GM15510 (cell line): ENCODE measurements around the gene ATP6V1E1.

Source experiments
- POLR2A ChIP-seq: IDR thresholded peaks from 3 replicates; pipeline ENCODE4 v1.6.1; 2011; ENCODE audit warnings: borderline replicate concordance; ENCODE audit not compliant: insufficient read length; ENCODE audit errors: extremely low read depth

Gene ATP6V1E1

DNA sequence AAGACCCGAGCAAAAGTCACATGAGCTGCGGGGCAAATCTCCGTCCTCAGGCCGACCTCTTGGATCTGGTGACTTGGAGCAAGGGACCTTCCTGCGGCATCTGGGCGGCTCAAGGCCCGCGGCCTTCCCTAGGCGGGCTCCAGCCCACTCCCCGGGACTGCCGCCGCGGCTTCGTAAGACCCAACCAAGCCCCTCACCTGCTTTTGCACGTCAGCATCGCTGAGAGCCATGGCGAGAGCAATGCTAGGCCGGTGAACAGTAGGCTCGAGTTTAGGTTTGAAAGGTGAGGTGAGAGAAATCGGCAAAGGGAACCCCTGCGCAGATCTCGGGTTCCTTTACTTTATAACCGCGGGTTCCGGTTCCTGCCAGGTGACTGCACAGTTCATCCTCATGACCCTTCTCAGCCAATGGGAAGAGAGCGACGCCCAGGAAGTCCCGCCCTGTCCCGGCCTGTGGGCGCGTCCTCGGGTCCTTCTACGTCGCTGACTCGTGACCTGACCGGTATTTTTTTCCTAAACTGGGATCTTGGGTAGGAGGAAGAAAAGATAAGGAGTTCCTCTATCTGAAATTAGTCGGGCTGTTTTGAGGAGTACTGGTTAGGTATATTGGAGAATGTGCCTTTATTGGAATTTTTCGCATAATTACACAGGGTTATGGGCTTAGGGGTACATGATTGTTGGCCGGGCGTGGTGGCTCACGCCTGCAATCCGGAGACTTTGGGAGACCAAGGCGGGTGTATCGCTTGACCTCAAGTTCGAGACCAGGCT, at the start of gene ATP6V1E1:
ATP6V1E1 (minus strand) TSS at position 344 of the 767 bp plus-strand sequence; CDS start at position 230, 114 bp downstream.
- peak; percentile 71 for TF ChIP-seq POLR2A

DNA sequence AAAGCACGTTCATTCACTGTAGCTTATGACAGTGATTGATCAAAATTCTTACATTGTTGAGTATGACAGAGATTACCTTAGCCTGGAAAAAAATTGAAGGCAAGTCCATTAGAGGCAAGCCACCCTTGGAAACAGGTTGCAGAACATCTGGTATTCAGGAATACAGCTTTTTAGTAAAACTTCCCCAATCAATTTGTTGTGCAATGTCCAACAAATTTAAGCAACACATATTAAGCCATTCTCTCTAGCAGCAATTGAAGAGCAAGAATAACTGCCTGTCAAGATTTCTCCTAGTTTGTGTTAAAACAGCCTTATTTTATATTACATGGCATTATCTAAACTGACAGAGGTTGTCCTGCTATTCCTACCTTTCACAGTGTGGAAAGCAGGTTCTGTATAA, 47.0 kb upstream of the ATP6V1E1 start:
- TF ChIP-seq POLR2A: no peak

GRCh38 chr22:17674152-17674551, 45.6 kb upstream of the ATP6V1E1 start:
- no peak for TF ChIP-seq POLR2A

DNA sequence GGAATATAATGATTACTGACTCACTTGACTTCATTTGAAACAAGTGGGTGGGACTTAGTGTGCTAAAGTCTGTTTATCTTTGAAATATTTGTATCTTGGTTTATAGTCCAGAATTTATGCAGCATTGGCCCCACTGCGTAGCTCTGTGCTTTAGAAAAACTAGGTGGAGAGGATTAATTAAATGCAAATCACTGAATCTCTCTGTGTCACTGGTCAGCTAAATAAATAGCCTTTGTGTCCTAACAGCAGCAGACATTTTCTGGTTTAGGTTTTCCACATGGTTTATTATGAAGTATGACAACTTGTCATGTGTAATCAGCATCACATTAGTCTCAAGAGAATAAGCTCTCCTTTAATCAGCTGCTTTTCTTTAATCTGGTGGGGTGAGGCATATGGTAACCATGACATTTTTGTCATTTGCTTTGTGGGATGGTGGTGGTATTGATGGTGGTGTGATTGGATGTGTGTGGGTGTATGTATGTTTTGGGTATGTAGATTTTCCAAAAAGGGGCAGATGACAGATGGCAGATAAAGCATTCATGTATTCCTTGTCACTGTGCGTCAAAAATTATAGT, 44.0 kb upstream of the ATP6V1E1 start:
- no peak for TF ChIP-seq POLR2A

DNA sequence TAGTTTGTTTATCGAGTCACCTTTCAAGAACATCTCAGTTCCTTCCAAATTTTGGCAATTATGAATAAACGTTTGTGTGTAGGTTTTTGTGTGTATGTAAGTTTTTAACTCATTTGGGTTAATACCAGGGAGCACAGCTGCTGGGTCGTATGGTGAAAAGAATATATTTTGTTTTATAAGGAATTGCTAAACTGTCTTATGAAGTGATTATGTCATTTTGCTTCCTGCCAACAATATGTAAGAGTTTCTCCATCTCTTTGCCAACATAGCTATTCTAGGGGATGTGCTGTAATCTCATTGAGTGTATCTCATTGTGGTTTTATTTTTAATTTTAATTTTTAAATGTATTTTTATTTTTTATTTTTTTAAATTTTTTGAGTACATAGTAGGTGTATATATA, 37.3 kb upstream of the ATP6V1E1 start:
- no peak for TF ChIP-seq POLR2A

DNA sequence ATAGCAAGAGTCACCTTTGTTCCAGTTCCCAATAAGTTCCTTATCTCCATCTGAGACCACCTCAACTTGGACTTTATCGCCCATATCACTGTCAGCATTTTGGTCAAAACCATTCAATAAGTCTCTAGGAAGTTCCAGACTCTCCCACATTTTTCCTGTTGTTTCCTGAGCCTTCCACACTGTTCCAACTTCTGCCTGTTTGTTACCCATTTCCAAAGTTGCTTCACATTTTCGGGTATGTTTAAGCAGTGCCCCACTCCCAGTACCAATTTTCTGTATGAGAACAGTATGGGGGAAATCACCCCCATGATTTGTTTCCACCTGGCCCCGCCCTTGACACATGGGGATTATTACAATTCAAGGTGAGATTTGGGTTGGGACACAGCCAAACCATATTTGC, 36.7 kb upstream of the ATP6V1E1 start:
- TF ChIP-seq POLR2A: no peak

DNA sequence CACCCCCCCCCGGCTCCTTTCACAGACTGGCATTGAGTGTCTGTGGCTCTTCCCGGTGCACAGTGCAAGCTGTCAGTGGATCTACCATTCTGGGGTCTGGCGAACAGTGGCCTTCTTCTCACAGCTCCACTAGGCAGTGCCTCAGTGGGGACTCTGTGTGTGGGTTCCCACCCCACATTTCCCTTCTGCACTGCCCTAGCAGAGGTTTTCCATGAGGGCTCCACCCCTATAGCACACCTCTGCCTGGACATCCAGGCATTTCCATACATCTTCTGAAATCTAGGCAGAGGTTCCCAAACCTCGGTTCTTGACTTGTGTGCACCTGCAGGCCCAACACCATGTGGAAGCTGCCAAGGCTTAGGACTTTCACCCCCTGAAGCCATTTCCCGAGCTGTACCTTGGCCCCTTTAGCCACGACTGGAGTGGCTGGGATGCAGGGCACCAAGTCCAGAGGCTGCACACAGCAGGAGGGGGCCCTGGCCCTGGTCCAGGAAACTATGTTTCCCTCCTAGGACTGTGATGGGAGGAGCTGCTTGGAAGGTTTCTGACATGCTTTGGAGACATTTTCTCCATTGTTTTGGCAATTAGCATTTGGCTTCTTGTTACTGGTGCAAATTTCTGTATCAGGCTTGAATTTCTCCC, 36.0 kb upstream of the ATP6V1E1 start:
- TF ChIP-seq POLR2A: no peak

GRCh38 chr22:17656870-17657395, 28.4 kb upstream of the ATP6V1E1 start:
- no peak for TF ChIP-seq POLR2A

DNA sequence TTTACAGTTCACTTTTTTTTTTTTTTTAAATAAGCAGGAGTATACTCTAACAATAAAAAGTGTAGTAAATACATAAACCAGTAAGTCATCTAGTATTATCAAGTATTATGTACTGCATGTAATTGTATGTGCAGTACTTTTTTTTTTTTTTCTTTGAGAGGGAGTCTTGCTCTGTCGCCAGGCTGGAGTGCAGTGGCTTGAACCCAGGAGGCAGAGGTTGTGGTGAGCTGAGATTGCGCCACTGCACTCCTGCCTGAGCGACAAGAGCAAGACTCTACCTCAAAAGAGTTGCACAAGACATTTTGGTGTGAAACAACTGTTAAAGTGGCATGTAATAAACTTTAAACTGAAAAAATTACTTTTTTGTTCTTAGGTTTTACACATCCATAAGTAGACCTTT, 26.7 kb upstream of the ATP6V1E1 start:
- TF ChIP-seq POLR2A: no peak

DNA sequence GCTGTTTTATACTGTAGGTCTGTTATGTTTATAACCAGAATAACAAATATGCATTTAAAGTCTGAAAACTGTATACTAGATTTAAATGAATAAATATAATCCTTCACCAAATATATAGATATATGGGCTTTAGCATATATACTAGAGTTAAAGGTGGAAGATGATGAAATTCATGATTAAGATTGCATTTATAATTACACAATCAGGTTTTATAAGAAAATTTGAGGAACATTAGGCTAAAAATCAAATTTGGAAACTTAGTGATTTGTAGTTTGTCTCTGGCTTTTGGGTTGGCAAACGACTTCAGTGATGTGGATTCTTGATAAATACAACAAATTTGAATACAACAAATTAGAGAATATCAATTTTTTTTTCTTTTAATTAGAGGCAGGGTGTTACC, 20.0 kb upstream of the ATP6V1E1 start:
- TF ChIP-seq POLR2A: no peak

- TF ChIP-seq POLR2A: no peak
These were observed 19.4 kb upstream of the ATP6V1E1 start for GRCh38 chr22:17647991-17648390.

- no peak for TF ChIP-seq POLR2A
These were observed 18.9 kb upstream of the ATP6V1E1 start for GRCh38 chr22:17647452-17647851.

DNA sequence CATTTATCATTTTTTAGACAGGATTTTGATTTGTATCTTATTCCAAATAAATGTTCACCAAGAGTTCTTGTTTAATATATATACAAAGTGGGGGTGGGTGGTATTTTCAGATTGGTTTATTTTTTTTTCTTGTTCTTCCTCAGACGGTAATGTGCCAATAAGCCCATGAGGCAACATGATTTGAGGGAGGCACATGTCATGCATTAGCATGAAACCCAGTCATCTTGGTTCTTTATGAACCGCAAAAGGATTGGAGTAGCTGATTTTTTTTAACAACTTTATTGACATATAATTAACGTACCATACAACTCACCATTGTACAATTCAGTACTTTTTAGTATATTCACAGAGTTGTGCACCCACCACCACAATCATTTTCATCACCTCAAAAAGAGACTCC, 12.7 kb upstream of the ATP6V1E1 start:
- TF ChIP-seq POLR2A: no peak

DNA sequence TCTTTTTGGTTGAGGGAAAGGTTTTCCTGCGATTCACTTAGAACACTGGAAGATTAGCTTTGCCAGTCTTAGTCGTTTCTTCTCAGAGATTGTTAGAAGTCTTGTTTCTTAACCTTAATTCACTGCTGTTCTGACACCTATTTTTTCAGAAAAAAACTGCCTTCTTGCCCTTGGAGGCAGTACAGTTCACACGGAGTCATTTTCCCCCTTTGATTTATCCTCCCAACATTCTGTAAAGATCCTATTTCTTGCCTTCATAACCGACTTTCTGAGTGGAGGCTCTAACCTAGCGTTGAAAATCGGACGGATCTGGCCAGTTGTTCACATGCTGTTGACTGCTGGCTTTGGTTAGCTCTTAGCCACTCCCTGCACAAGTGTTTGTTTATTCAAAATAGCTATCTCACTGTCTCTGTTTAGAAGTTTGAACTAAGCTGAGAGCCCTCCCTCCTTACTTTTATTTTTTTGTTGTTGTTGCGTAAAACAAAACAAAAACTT, 10.7 kb upstream of the ATP6V1E1 start:
- TF ChIP-seq POLR2A: peak; percentile 40
